Measurements from ENCODE around the gene TSPAN7. TPM values are rescaled to one million over a fixed set of nuclear protein-coding genes. Genes with fewer than 3 reads are reported as not detected.

TSPAN7 gene
- total and polyA plus RNA-seq, 2 donors (not counting 3 experiments of a cell fraction or from before 2014, with no cell fraction given), result 3.2 to 5.2 TPM

- no peak for FAIRE-seq
- Histone ChIP-seq H3K4me3 (replicated peaks in 1 of 3; ENCODE audit: insufficient read depth in 1 of 3, low read depth in 1 of 3, low read length in 3 of 3) (no peak overlapping the region), H3K79me2 (ENCODE audit: control insufficient read depth, insufficient read depth, low read length) (no peaks in the 10 kb centered on the region), H3K27ac (ENCODE audit: insufficient read depth, low read depth, low read length) (no peak overlapping the region), H2AFZ (ENCODE audit: low read depth, low read length) (no peak overlapping the region), H4K20me1 (replicated peaks; ENCODE audit: control insufficient read depth, extremely low read depth, insufficient read depth, low read length) (no peaks in the 10 kb centered on the region), H3K4me2 (ENCODE audit: insufficient read depth, low read length) (no peak overlapping the region), H3K36me3 (ENCODE audit: control insufficient read depth in 2 of 2, extremely low read depth in 1 of 2, insufficient read depth in 2 of 2, low read length in 2 of 2) (no peaks in the 10 kb centered on the region), H3K4me1 (ENCODE audit: control insufficient read depth, extremely low read depth, insufficient read depth, low read length) (no peaks in the 10 kb centered on the region), H3K9me1 (replicated peaks; ENCODE audit: control insufficient read depth, extremely low read depth, insufficient read depth, low read length) (no peaks in the 10 kb centered on the region), H3K9ac (replicated peaks; ENCODE audit: extremely low read depth, insufficient read depth, low read length) (no peak overlapping the region), H3K27me3 (ENCODE audit: control insufficient read depth in 2 of 2, insufficient read depth in 2 of 2, low read length in 2 of 2) (no peaks in the 10 kb centered on the region), H3K9me3 (replicated peaks; ENCODE audit: control insufficient read depth, insufficient read depth, low read length) (no peaks in the 10 kb centered on the region)
- CTCF ChIA-PET, result no interaction called here
- intact Hi-C loops (cut with micrococcal nuclease) (loop anchor here (5.0 kb wide), 1 partner anchor 325 kb away; no protein-coding TSS in a partner anchor), dilution Hi-C loops (cut with MboI; ENCODE audit: extremely low pct_ligation_motif_present, low sequenced_read_pairs) (no loop called here)
- POLR2A ChIA-PET, result no interaction called here
- no peak for TF ChIP-seq EZH2 (IDR thresholded peaks at IDR 0.05; ENCODE audit: borderline replicate concordance, low read depth, low read length, severe bottlenecking)
- TF ChIP-seq CTCF (IDR thresholded peaks at IDR 0.05; ENCODE audit: extremely low read depth in 1 of 2, insufficient read depth in 1 of 2, low read depth in 1 of 2, low read length in 2 of 2), result no peak
- TF ChIP-seq POLR2AphosphoS5 (IDR thresholded peaks at IDR 0.05; ENCODE audit: insufficient read depth, low read depth, low read length), result no peak
- no peak for TF ChIP-seq MYC (IDR thresholded peaks at IDR 0.05; ENCODE audit: low read depth, low read length)
- no peak for TF ChIP-seq GATA2 (IDR thresholded peaks at IDR 0.05; ENCODE audit: insufficient read depth, insufficient read length, low read depth, low read length)
- no peak for TF ChIP-seq JUN (IDR thresholded peaks at IDR 0.05; ENCODE audit: borderline replicate concordance, insufficient read depth, insufficient read length, low read depth)
- no peak for TF ChIP-seq FOS (IDR thresholded peaks at IDR 0.05; ENCODE audit: borderline replicate concordance, insufficient read depth, low read length)
- TF ChIP-seq POLR2A (IDR thresholded peaks at IDR 0.05; ENCODE audit: low read depth, low read length), result no peak
- TF ChIP-seq, protein P1, sequence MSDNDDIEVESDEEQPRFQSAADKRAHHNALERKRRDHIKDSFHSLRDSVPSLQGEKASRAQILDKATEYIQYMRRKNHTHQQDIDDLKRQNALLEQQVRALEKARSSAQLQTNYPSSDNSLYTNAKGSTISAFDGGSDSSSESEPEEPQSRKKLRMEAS (IDR thresholded peaks at IDR 0.05; ENCODE audit: insufficient read depth, insufficient read length), result no peak
- no peak for DNase-seq (ENCODE audit: low read depth, low spot score)
- BruUV-seq (replicated peaks), result no TSS peak
Measured at GRCh38 chrX:38662640-38663039, 101.3 kb downstream of the TSPAN7 start.
